Thyroid gland (tissue), 4 donors: ENCODE measurements around the gene DGKZ.

ENCODE experiments used
- CTCF ChIP-seq, 6 experiments: fragments of 200-600 bp in 3 of 6; fragments of 450-650 bp in 3 of 6; sonication (generic) in 3 of 6; IDR thresholded peaks; one replicate each; pipeline ENCODE4 v1.5.1; 2016 to 2019; ENCODE audit warnings: antibody characterized with exemption in 6 of 6, mild to moderate bottlenecking in 2 of 6, inconsistent platforms in 1 of 6, moderate library complexity in 1 of 6
- POLR2A ChIP-seq, 2 donors: fragments of 450-650 bp; IDR thresholded peaks; one replicate each; pipeline ENCODE4 v1.6.1; 2017; ENCODE audit warnings: antibody characterized with exemption in 2 of 2, mild to moderate bottlenecking in 2 of 2, moderate library complexity in 1 of 2

GRCh38 chr11:46334211-46334610 lies 13.1 kb upstream of the DGKZ start:
- TF ChIP-seq CTCF (IDR thresholded peaks at IDR 0.05): no peak
- no peak for TF ChIP-seq POLR2A (IDR thresholded peaks at IDR 0.05)
